HEK293 (cell line): Measurements from ENCODE around the gene B9D1.

Source experiments
- CTCF ChIP-seq: fragments of 450-650 bp; formaldehyde crosslinking; IDR thresholded peaks from 2 replicates; pipeline ENCODE4 v1.5.1; 2016; ENCODE audit warnings: missing biosample characterization, missing genetic modification characterization
- SP2 ChIP-seq: fragments of 450-650 bp; formaldehyde crosslinking; IDR thresholded peaks from 2 replicates; pipeline ENCODE4 v1.5.1; 2016; ENCODE audit warnings: missing biosample characterization, missing genetic modification characterization
- YY1 ChIP-seq: fragments of 450-650 bp; formaldehyde crosslinking; IDR thresholded peaks from 2 replicates; pipeline ENCODE4 v1.5.1; 2018; ENCODE audit warnings: missing biosample characterization, missing genetic modification characterization
- ZFP41 ChIP-seq: fragments of 450-650 bp; formaldehyde crosslinking; IDR thresholded peaks from 2 replicates; pipeline ENCODE4 v1.5.1; 2016; ENCODE audit warnings: missing biosample characterization, missing genetic modification characterization, borderline replicate concordance
- ZNF169 ChIP-seq: fragments of 450-650 bp; formaldehyde crosslinking; IDR thresholded peaks from 2 replicates; pipeline ENCODE4 v1.5.1; 2016; ENCODE audit warnings: missing biosample characterization, missing genetic modification characterization
- ZNF184 ChIP-seq: fragments of 450-650 bp; IDR thresholded peaks from 2 replicates; pipeline ENCODE4 v1.5.1; 2018; ENCODE audit warnings: missing biosample characterization, mild to moderate bottlenecking, missing genetic modification characterization
- ZNF274 ChIP-seq, 2 experiments: fragments of 200-500 bp in 1 of 2; fragments of 450-650 bp in 1 of 2; sonication (Bioruptor generic) in 1 of 2; formaldehyde crosslinking in 1 of 2; IDR thresholded peaks; 2 replicates each; pipeline versions ENCODE4 v1.5.1 to v1.6.1; 2014 to 2016; ENCODE audit warnings: borderline replicate concordance in 1 of 2, inconsistent platforms in 1 of 2, low read length in 1 of 2, missing biosample characterization in 1 of 2, missing genetic modification characterization in 1 of 2
- ZNF530 ChIP-seq: fragments of 450-650 bp; formaldehyde crosslinking; IDR thresholded peaks from 2 replicates; pipeline ENCODE4 v1.5.1; 2016; ENCODE audit warnings: low read depth, missing biosample characterization, missing genetic modification characterization
- ZNF561 ChIP-seq: fragments of 450-650 bp; IDR thresholded peaks from 2 replicates; pipeline ENCODE4 v1.5.1; 2018; ENCODE audit warnings: missing biosample characterization, missing genetic modification characterization, borderline replicate concordance

GRCh38 chr17:19359856-19360255 is 2.7 kb downstream of the B9D1 start:
- TF ChIP-seq ZFP41 (tag by site-specific recombination), result no peak
- no peak for TF ChIP-seq ZNF169 (tag by site-specific recombination)
- TF ChIP-seq CTCF (tag by site-specific recombination), result no peak
- no peak for TF ChIP-seq ZNF530
- TF ChIP-seq SP2 (tag by site-specific recombination), result no peak
- no peak for TF ChIP-seq ZNF561
- TF ChIP-seq YY1, result no peak
- TF ChIP-seq ZNF274 (IDR thresholded peaks at IDR 0.05; ENCODE audit: low read length), result no peak
- TF ChIP-seq ZNF274 (tag by site-specific recombination; IDR thresholded peaks at IDR 0.05; ENCODE audit: borderline replicate concordance), result no peak
- TF ChIP-seq ZNF184, result no peak
